Measurements from ENCODE around the gene TAS2R19.
"Not testable (repeated sequence)": the region's sequence is repeated elsewhere in the genome, so short reads cannot be mapped to it uniquely, and the experiment has no call there.

TAS2R19 gene, protein sequence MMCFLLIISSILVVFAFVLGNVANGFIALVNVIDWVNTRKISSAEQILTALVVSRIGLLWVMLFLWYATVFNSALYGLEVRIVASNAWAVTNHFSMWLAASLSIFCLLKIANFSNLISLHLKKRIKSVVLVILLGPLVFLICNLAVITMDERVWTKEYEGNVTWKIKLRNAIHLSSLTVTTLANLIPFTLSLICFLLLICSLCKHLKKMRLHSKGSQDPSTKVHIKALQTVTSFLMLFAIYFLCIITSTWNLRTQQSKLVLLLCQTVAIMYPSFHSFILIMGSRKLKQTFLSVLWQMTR

DNA sequence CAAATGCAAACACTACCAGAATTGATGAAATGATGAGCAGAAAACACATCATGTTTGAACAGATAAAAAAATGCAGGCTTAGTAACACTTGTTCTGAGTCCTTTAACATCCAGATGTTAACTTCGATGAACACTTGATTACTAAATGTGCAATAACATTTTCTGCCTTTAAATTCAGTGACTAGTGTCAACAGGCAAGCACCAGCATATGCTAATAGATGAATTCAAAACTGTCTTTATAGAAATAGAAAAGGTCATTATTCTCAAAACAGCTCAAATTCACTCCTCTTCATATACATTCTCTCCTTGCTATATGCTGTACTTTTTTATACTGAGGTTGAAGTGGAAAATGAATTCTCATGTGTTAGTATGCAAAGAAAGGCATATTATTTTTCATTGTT, at the start of gene TAS2R19:
Gene TAS2R19 (minus strand): TSS at position 101 of the 400 bp plus-strand sequence. CDS start 49 bp downstream, at position 52.
- no peak for DNase-seq

DNA sequence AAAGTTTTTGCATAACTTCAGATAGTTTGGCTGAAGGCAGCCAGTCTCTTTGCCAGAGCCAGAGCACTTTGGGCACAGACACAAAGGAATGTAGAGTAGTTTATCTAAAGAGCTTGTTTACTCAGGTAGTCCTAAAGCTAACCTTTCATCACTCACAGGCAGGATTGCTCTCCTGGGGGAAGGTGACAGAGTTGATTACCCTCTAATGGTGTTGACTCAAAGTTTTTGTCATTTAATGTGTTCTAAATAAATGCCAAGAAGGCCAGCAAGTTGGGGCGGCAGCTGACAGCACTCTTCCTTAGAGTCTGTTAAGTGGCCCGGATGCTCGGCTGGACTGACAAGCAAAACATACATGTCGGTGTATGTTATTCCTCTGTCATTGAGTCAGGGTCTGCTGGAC, 49.0 kb upstream of the TAS2R19 start:
- DNase-seq: no peak

DNA sequence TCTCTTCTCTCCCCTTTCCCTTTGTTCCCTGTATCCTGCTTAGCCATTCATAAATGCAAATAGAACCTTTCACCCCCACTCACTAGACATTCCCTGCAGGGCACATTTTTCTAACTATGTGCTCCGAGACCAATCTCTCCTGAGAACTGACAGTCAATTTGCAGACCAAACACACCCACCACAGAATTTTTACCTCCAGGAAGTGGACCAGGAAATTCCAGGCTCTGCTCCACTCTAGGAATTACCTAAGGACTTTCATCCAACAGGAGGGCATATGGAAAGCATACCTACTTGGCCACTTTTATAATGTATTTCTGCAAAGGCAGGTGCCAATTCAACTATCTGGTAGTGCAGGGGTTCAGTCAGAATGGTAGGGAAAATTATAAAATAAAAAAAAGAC, 48.6 kb upstream of the TAS2R19 start:
- no peak for DNase-seq

DNA sequence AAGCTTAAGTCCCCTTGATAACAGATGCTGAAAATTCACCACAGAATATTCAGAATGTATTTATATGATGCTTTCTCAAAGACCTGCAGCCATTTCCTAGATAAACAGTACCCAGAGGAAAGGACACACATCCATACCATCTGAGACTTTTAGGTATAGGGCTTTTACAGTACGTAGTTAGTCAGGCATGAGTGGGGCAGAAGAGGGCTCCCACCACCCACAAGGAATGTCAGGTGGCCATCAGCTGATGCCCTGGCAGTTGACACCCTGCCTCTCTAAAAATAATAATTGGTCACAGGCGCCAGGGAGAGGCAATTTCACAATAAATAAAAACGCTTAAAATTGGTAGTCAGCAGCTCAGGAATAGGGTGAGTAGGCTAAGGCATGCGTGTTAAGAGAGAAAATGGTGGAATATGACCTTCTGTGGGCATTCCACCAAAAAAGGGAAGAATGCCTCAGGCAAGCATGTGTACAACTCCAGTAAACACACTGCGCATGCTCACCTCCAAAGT, 47.5 kb upstream of the TAS2R19 start:
- DNase-seq: no peak

DNA sequence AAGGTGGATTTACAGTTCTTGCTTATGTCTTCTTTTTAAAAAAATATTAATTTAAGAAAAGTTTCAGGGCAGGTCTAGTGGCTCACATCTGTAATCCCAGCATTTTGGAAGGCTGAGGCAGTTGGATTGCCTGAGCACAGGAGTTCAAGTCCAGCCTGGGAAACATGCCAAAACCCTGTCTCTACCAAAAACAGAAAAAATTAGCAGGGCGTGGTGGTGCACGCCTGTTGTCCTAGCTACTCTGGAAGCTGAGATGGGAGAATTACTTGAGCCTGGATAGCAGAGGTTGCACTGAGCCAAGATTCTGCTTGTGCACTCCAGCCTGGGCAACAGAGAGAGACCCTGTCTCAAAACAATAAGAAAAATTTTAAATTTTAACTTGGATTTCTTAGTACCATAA, 45.1 kb upstream of the TAS2R19 start:
- DNase-seq: no peak

DNA sequence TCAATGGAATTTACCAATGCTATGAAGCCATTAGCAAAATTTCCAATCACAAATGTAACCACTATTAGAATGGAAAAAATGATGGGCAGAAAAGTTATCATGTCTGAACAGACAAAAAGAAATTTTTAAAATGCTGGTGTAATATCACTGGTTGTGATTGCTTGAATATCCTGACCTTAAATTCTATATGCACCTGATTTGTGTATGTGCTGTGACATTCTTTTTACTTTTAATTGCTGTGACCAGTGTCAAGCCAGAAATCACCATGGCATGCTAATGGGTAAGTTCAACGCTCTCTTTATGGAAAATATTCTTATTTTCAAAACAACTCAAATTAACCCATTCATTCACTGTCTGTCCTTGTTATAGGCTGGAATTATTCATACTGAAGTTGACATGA, 39.8 kb upstream of the TAS2R19 start, which contains the start of gene TAS2R46:
Gene TAS2R46 (minus strand): TSS at position 101 of the 400 bp plus-strand sequence. CDS start 0 bp downstream, at position 101.
- not testable (repeated sequence) for DNase-seq

DNA sequence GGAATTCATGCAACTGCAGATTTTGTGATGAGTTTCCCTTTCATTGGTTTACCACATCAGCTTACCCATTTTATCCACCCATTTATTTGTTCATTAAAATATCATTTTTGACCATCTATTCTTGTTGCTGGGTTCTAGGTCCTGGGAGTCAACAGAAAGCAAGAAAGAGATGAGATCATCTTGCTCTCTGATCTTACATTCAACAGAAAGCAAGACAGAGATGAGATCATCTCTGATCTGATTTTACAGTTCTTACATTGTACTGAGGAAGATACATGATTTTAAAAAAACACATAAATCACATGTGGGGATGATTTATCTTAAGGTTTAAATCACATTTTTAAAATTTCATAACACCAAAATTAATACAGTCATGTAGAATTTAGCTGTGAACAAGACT, 37.4 kb upstream of the TAS2R19 start:
- DNase-seq: no peak

DNA sequence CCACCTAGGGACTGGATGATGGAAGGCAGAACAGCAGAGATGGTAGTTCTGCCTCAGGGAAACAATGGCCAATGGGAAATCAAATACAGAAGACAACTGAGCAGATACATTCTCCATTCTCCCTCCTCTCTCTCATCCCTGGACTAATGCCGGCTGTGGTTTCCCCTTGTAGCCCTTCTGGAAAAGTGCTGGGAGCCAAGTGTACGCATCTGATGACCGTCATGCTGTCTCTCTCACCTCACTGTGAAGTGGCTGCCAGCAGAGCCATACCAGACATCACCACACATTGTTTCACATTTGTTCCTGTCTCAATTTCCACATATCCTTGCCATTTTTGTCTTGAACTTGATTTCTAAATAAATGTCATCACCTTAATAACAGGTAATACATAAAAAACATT, 36.6 kb upstream of the TAS2R19 start:
- DNase-seq: no peak

DNA sequence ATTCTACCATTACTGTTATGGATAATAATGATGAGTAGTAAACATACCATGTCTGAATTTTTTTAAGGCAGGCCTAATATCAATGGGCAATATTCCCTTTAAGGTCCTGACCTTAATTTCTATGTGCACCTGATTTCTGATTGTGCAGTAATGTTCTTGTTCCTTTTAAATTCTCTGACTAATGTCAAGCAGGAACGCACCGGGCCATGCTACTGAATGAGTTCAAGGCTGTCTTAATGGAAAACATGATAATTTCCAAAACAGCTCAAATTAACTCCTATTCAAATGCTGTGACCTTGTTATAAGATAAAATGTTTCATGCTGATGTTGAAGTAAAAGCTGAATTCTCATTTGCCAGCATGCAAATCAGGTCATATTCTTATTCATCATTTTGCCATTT, 32.9 kb upstream of the TAS2R19 start:
- no peak for DNase-seq

DNA sequence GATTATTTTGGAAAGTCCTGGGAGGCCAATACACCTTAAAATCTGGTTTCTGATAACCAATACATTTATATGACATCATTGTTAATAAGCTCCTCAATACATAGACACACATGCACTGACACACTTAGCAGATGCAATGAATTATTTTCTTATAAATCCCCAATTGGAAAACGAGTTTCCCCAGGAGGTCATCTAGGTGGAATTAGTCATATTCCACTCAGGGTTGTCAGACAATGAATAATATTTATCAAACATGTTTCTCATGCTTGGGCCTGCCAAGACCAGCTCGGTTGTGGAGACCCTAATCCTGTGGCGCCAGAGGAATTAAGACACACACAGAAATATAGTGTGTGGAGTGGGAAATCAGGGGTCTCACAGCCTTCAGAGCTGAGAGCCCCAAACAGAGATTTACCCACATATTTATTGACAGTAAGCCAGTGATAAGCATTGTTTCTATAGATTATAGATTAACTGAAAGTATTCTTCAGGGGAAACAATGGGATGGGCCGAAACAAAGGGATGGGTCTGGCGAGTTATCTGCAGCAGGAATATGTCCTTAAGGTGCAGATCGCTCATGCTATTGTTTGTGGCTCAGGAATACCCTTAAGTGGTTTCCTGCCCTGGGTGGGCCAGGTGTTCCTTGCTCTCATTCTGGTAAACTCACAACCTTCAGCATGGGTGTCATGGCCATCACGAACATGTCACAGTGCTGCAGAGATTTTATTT, 27.5 kb upstream of the TAS2R19 start:
- DNase-seq: not testable (repeated sequence)

DNA sequence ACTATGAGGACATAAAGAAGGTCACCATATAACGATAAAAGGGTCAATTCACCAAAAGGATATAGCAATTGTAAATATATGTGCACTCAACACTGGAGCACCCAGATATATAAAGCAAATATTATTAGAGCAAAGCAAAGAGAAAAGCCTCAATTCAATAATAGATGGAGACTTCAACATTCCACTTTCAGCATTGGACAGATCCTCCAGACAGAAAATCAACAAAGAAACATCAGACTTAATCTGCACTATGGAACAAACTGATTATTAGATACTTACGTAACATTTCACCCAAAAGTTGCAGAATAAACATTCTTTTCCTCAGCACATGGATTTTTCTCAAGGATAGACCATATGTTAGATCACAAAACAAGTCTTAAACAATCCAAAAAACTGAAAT, 18.9 kb upstream of the TAS2R19 start:
- DNase-seq: not testable (repeated sequence)

DNA sequence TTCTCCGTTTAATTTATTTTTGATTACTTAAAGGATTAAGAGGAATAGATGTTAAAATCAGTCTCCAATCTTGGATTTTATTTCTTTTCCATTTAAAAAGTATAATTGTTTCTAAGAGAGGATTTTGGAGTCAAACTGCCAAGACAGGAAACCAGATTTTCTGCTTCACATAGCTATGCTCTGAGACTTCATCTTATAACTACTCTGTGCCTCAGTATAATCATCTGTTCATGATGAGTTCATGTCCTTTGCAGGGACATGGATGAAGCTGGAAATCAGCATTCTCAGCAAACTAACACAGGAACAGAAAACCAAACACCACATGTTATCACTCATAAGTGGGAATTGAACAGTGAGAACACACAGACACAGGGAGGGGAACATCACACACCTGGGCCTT, 17.7 kb upstream of the TAS2R19 start:
- DNase-seq: no peak

DNA sequence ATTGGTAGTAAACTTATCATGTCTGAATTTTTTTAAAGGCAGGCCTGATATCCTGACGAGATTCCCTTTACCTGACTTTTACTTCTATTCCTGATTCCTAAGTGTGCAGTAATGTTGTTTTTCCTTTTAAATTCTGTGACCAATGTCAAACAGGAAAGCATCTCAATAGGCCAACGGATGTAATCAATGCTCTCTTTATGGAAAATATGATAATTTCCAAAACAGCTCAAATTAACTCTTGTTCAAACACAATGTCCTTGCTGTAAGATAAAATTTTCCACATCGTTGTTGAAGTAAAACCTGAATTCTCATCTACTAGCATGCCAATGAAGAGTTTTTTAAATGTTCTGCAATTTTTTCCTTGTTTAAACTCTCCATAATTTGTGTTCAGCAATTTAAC, 16.8 kb upstream of the TAS2R19 start:
- DNase-seq: no peak

DNA sequence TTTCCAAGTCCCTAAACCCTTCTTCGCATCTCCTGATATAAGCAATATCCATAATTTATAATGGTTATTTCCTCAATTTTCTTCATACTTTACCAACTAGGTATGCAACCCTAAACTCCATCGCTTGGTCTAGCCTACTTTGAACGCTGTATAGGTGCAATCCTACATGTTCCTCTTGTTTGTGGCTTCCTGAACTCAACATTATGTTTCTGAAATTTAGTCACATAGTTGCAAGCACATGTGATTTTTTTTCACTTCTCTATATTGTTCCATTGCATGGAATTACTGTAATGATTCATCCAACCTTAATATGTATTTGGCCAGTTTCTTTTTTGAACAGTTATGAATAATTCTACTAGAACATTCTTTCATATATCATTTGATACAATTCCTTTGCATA, 11.5 kb upstream of the TAS2R19 start:
- not testable (repeated sequence) for DNase-seq

DNA sequence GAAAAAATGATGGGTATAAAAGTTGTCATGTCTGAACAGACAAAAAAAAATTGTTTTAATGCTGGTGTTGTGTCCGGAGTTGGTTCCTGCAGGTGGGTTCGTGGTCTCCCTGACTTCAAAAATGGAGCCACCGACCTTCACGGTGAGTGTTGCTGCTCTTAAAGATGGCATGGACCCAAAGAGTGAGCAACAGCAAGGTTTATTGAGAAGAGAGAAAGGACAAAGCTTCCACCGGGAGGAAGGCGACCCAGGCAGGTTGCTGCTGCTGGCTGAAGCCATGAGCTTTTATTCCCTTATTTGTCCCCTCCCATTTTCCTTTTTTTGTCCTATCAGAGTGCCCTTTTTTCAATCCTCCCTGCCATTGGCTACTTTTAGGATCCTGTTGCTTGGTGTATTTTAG, 8.9 kb upstream of the TAS2R19 start, which contains the start of gene TAS2R31:
Gene TAS2R31 (minus strand): TSS at position 101 of the 400 bp plus-strand sequence. CDS start 72 bp downstream, at position 29.
- DNase-seq: no peak

DNA sequence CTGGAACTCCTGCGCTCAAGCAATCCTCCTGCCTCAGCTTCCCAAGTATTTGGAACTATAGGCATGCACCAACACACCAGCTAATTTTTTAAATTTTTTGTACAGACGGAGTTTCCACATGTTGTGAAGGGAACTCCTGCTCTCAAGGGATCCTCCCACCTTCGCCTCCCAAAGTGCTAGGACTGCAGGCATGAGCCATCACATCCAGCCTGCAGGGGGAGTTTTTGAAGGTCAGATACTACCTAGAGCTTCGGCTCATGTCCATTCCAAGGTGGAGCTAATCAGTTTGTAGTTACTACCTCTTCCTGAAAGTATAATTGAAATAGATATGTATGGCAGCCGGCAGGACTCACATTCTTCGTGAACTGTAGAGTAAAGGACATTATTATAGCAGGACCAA, 3.7 kb upstream of the TAS2R19 start:
- DNase-seq: no peak

DNA sequence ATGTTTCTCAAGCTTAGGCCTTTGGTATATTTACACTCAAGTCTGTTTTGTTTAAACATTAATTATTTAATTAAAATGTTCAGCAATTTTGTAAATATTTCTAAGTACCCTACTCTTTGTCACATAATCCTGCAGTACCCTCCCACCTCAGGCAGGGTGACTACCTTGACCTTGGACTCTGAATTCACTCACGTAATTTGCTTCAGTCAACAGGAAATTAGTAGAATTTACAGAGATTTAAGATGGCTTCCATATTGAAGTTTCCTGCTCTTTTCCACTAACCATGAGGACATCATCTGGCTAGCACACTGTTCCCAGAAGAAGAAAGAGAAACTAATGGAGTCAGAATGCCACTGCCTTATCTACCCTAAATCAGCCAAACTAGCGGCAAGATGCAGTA, 967 bp upstream of the TAS2R19 start:
- DNase-seq: no peak

DNA sequence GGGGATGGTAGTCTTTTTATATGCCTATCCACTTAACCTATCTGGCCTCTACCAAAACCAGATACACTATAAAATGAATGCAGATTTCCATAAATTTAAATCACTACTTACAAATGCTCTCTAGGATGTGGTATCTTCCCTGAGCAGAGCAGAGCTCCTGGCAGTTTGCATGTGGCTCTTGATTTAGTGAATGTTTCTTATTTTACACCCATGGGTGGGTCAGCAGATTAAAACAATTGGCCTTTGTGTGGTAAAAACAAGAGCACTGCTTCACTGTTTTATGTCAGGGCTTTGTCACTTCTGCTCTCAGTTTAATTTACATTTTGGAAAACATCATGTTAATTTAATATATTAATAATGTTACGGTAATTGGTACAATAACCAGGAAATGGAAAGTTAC, 5.5 kb downstream of the TAS2R19 start:
- no peak for DNase-seq

DNA sequence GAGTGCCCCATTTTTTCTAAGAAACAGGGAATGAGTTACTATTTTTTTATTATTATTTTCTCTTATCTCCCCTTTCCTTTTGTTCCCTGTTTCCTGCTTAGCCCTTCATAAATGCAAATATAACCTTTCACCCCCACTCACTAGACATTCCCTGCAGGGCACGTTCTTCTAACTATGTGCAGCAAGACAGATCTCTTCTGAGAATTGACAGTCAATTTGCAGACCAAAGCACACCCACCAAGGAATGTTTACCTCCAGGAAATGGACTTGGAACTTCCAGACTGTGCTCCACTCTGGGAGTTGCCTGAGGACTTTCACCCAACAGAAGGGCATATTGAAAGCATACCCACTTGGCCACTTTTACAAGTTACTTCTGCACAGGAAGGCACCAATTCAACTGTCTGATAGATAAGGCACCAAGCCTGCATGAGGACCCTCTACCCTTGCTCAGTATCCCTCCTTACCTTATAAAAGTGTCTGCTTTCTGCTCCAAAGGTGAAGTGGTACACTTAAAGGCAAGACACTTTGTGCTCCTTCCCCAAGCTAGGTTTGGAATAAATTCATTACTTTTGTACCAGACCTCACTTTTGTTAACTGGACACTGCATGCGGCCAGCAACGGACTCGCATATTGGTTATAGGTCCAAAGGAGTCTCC, 6.5 kb downstream of the TAS2R19 start:
- no peak for DNase-seq

DNA sequence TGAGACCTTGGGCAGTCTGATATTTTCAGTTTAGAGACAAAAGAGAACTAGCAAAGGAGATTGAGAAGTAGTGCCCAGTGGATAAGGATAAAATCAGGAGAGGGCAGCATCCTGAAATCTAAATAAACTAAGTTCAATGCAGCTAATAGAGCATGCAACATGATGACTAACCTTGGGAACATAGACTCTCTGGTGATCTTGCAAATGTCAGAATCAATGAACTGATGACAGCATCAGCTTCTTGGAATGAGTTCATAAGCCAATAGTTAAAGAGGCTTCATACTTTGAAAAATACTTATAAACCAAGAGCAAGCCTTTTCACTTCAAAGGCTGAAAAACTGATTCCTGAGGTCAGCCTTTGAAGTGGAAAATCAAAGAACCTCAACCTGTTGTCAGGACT, 8.2 kb downstream of the TAS2R19 start:
- DNase-seq: no peak

DNA sequence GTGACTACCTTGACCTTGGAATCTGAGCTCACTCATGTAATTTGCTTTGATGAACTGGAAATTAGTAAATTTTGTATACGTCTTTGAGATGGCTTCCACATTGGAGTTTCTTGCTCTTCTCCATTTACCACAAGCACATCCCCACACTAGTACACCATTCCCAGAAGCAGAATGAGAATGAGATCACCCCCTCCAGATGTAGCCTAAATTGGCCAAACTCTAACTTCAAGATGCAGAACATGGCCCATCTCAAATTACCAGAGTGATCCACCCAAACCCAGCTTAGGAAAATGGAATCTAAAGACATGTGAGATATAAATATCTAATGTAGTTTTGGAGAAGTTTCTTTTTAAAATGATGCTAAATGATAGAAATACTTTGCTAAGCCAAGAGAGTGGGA, 14.8 kb downstream of the TAS2R19 start:
- DNase-seq: no peak

DNA sequence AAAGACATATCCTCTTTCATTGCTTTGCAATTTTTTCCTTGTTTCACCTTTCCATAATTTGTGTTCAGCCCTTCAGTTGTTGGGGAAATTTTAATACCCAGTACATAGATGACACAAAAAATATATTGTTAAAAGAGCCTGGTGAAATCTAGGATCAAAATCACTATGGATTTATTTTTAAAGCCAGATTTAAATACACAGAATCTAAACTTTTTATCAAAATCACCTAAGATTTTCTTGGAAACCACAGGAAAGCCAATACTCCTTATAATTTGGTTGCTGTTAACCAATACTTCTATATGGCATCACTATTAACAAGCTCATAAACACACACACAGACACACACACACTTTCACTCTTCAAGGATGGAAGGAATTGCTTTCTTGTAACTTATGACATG, 24.2 kb downstream of the TAS2R19 start, which contains the start of gene TAS2R20:
Gene TAS2R20 (minus strand): TSS at position 101 of the 400 bp plus-strand sequence. CDS start 429 bp downstream, outside the sequence.
- no peak for DNase-seq

DNA sequence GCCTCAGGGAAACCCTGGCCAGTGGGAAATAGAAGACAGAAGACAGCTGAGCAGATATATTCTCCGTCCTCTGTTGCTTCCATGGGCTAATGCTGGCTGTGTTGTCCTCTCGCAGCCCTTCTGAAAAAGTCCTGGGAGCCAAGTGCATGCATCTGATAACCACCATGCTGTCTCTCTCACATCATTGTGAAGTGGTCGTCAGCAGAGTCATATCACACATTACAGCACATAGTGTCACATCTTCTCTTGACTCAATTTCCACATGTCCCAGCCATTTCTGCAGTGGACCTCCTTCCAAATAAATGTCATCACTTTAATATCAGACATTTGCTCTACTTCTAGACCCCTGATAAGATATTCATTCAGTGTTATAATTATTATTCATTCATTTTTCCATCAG, 28.1 kb downstream of the TAS2R19 start:
- no peak for DNase-seq

All from NCI-H1436 (cell line).